Naive thymus-derived CD4-positive, alpha-beta T cell (primary cell): Measurements from ENCODE around the gene ISCA1. TPM values are rescaled to one million over a fixed set of nuclear protein-coding genes. Genes with fewer than 3 reads are reported as not detected.

Experiments used
- ATAC-seq: fragments of 150-1000 bp; cut with Tn5 transposase; 2 replicates; pipeline ENCODE4 v1.10.0; 2021; ENCODE audit warnings: mild to moderate bottlenecking, moderate library complexity
- CTCF ChIA-PET: fragments of 350-600 bp; sonication (Branson Sonifier 250); formaldehyde crosslinking; loops from one replicate; lab custom pipeline; 2021; ENCODE audit warnings: antibody characterized with exemption; lab: Charles Lee
- POLR2A ChIA-PET: fragments of 350-600 bp; sonication (Branson Sonifier 250); formaldehyde crosslinking; loops from one replicate; lab custom pipeline; 2021; ENCODE audit warnings: antibody characterized with exemption, inconsistent platforms; lab: Charles Lee
- DNase-seq, 9 donors: peaks; one replicate each; pipeline versions ENCODE4 v3.0.0 to v3.0.0-alpha.2; 2020 to 2022; ENCODE audit warnings: mixed read lengths in 1 of 9
- H3K27ac ChIP-seq: one replicate; pipeline ENCODE4 v1.7.0; 2013; ENCODE audit warnings: mild to moderate bottlenecking, low read depth, low read length, moderate library complexity
- H3K27me3 ChIP-seq, 2 donors: one replicate each; pipeline ENCODE4 v1.7.0; 2013; ENCODE audit warnings: low read length in 2 of 2, mild to moderate bottlenecking in 2 of 2, moderate library complexity in 2 of 2; ENCODE audit not compliant: control insufficient read depth in 2 of 2, insufficient read depth in 2 of 2
- H3K36me3 ChIP-seq, 3 experiments: 1 replicate in 2 of 3; 2 replicates in 1 of 3; pipeline ENCODE4 v1.7.0; 2013; ENCODE audit warnings: low read length in 3 of 3, mild to moderate bottlenecking in 3 of 3, moderate library complexity in 1 of 3; ENCODE audit not compliant: insufficient read depth in 3 of 3, control insufficient read depth in 2 of 3
- H3K4me1 ChIP-seq, 2 donors: one replicate each; pipeline ENCODE4 v1.7.0; 2013; ENCODE audit warnings: low read length in 2 of 2, mild to moderate bottlenecking in 2 of 2, moderate library complexity in 1 of 2; ENCODE audit not compliant: control insufficient read depth in 2 of 2, insufficient read depth in 2 of 2
- H3K4me3 ChIP-seq: 2 replicates; pipeline ENCODE4 v1.7.0; 2013; ENCODE audit warnings: mild to moderate bottlenecking, low read length
- H3K9me3 ChIP-seq, 3 experiments: 1 replicate in 2 of 3; 2 replicates in 1 of 3; pipeline ENCODE4 v1.7.0; 2013; ENCODE audit warnings: low read length in 3 of 3; ENCODE audit not compliant: control insufficient read depth in 2 of 3
- H3K27ac Mint-ChIP-seq, 9 donors: one replicate each; pipeline ENCODE4 v1.8.0; 2020 to 2022; ENCODE audit warnings: mixed read lengths in 9 of 9, mild to moderate bottlenecking in 8 of 9, moderate library complexity in 5 of 9, inconsistent platforms in 2 of 9
- H3K27me3 Mint-ChIP-seq, 5 donors: one replicate each; pipeline ENCODE4 v1.8.0; 2021 to 2022; ENCODE audit warnings: mixed read lengths in 5 of 5, mild to moderate bottlenecking in 1 of 5
- H3K36me3 Mint-ChIP-seq, 5 donors: one replicate each; pipeline ENCODE4 v1.8.0; 2020 to 2022; ENCODE audit warnings: mixed read lengths in 5 of 5, mild to moderate bottlenecking in 3 of 5, inconsistent platforms in 1 of 5
- H3K4me1 Mint-ChIP-seq, 7 donors: one replicate each; pipeline ENCODE4 v1.8.0; 2020 to 2022; ENCODE audit warnings: mixed read lengths in 7 of 7, mild to moderate bottlenecking in 3 of 7, inconsistent platforms in 1 of 7
- H3K4me3 Mint-ChIP-seq, 10 donors: one replicate each; pipeline ENCODE4 v1.8.0; 2020 to 2022; ENCODE audit warnings: mild to moderate bottlenecking in 10 of 10, mixed read lengths in 10 of 10, moderate library complexity in 6 of 10, inconsistent platforms in 2 of 10
- H3K9me3 Mint-ChIP-seq, 11 donors: one replicate each; pipeline ENCODE4 v1.8.0; 2020 to 2022; ENCODE audit warnings: mixed read lengths in 11 of 11, mild to moderate bottlenecking in 4 of 11, inconsistent platforms in 1 of 11, moderate library complexity in 1 of 11
- intact Hi-C, 2 donors: fragments of 100-400 bp; cut with micrococcal nuclease; formaldehyde crosslinking; loops; one replicate each; pipeline ENCODE4 v1.15.1; 2023
- polyA plus RNA-seq, 2 donors: library from polyadenylated mRNA; unstranded; fragments of 300-500 nt; fragmentation: Illumina TruSeq; gene quantifications; one replicate each; pipeline ENCODE4 v1.2.3, GENCODE V29; 2021
- total RNA-seq, 6 experiments: library from RNA in 5 of 6; stranded (reverse) in 5 of 6; gene quantifications; 1 replicate in 5 of 6; 2 replicates in 1 of 6; pipeline ENCODE4 v1.2.3 and lab custom pipeline; 2021 to 2026

The ISCA1 gene
- total RNA-seq (10 to 100 TPM; 26.3 to 62.3 (median 38.4) TPM), polyA plus RNA-seq (10 to 100 TPM; 35.6 to 54.7 TPM), total RNA-seq (lab: John Stamatoyannopoulos, UW) (66.6 reads per million, percentile 77 among the genes with 10 or more reads in this experiment)

GRCh38 chr9:86282077-86282978 is at the start of gene ISCA1:
ISCA1 (minus strand) TSS chr9:86282538; CDS start chr9:86282458, 80 bp downstream.
- CTCF ChIA-PET = no interaction called here
- Mint-ChIP-seq H3K9me3 (no peaks in the 10 kb centered on the region), H3K4me3 (peak within 1 kb of the TSS; percentile 85 to 98 (median 94)), H3K27me3 (no peaks in the 10 kb centered on the region), H3K36me3 (peaks cover 0 to 4% (median 0%) of the 10 kb centered on the region in 5 donors), H3K4me1 (peaks cover 30 to 53% (median 48%) of the 10 kb centered on the region in 7 donors), H3K27ac (peak within 1 kb of the TSS; percentile 90 to 98 (median 96))
- ATAC-seq = peak; percentile 92
- peaks cover 14 to 17% of the 10 kb centered on the region in 2 donors for H3K4me1 ChIP-seq
- peak within 1 kb of the TSS; percentile 99 for H3K27ac ChIP-seq
- H3K4me3 ChIP-seq = peak within 1 kb of the TSS; percentile 89
- no peaks in the 10 kb centered on the region for H3K9me3 ChIP-seq
- POLR2A ChIA-PET = interaction anchor here (0.5 to 1.6 kb wide), 13 partner anchors 11 to 559 kb away, joined by 3 to 6 read pairs (median 4); partner anchors contain the start of genes AGTPBP1 and TUT7
- H3K36me3 ChIP-seq = peaks cover 0 to 8% (median 0%) of the 10 kb centered on the region in 3 experiments
- peak; percentile 97 to 99 (median 97) for DNase-seq
- intact Hi-C loops = loop anchor here (1.0 to 10.0 kb wide), 12 partner anchors 20 to 1692 kb away; partner anchors contain the start of genes CDK20 (in 2 of the 2), GAS1 (in 1 of the 2), NAA35 (in 1 of the 2) and TUT7 (in 1 of the 2)
- H3K27me3 ChIP-seq = no peaks in the 10 kb centered on the region

- Histone ChIP-seq H3K27me3 (no peaks in the 10 kb centered on the region), H3K27ac (no peak overlapping the region), H3K9me3 (no peaks in the 10 kb centered on the region), H3K4me1 (no peaks in the 10 kb centered on the region), H3K4me3 (no peak overlapping the region), H3K36me3 (peaks cover 7 to 50% (median 27%) of the 10 kb centered on the region in 3 experiments)
- ATAC-seq = no peak
- H3K27ac Mint-ChIP-seq = no peak overlapping the region
- intact Hi-C loops = loop anchor here in 1 of 2 donors (10.0 kb wide), 1 partner anchor 85 kb away; no protein-coding TSS in a partner anchor
- peaks cover 17 to 65% (median 43%) of the 10 kb centered on the region in 5 donors for H3K36me3 Mint-ChIP-seq
- H3K4me3 Mint-ChIP-seq = no peak overlapping the region
- ChIA-PET POLR2A (interaction anchor here (0.9 kb wide), 1 partner anchor 19 kb away, joined by 3 read pairs; no protein-coding TSS in a partner anchor), CTCF (no interaction called here)
- peaks cover 0 to 4% (median 0%) of the 10 kb centered on the region in 11 donors for H3K9me3 Mint-ChIP-seq
- H3K4me1 Mint-ChIP-seq = peaks cover 0 to 10% (median 4%) of the 10 kb centered on the region in 7 donors
- DNase-seq = no peak
- no peaks in the 10 kb centered on the region for H3K27me3 Mint-ChIP-seq
Observed at GRCh38 chr9:86330186-86330585, 47.8 kb upstream of the ISCA1 start.

GRCh38 chr9:86329649-86330048 is 47.3 kb upstream of the ISCA1 start:
- peaks cover 12 to 50% (median 27%) of the 10 kb centered on the region in 3 experiments for H3K36me3 ChIP-seq
- H3K27me3 ChIP-seq = no peaks in the 10 kb centered on the region
- H3K27ac Mint-ChIP-seq = peak overlapping the region in 1 of 9 donors; percentile 63
- ChIA-PET POLR2A (interaction anchor here (0.7 to 0.9 kb wide), 2 partner anchors 20 to 24 kb away, joined by 3 to 4 read pairs; no protein-coding TSS in a partner anchor), CTCF (no interaction called here)
- H3K4me3 Mint-ChIP-seq = no peak overlapping the region
- H3K36me3 Mint-ChIP-seq = peaks cover 11 to 65% (median 43%) of the 10 kb centered on the region in 5 donors
- no peaks in the 10 kb centered on the region for H3K27me3 Mint-ChIP-seq
- ATAC-seq = no peak
- H3K27ac ChIP-seq = no peak overlapping the region
- peaks cover 0 to 7% (median 4%) of the 10 kb centered on the region in 7 donors for H3K4me1 Mint-ChIP-seq
- H3K9me3 Mint-ChIP-seq = peaks cover 0 to 4% (median 0%) of the 10 kb centered on the region in 11 donors
- H3K4me1 ChIP-seq = no peaks in the 10 kb centered on the region
- no peaks in the 10 kb centered on the region for H3K9me3 ChIP-seq
- no peak for DNase-seq
- intact Hi-C loops = loop anchor here in 1 of 2 donors (10.0 kb wide), 1 partner anchor 85 kb away; no protein-coding TSS in a partner anchor
- no peak overlapping the region for H3K4me3 ChIP-seq

- DNase-seq (no peak), ATAC-seq (no peak)
- Histone ChIP-seq H3K9me3 (no peaks in the 10 kb centered on the region), H3K27me3 (no peaks in the 10 kb centered on the region), H3K27ac (no peak overlapping the region), H3K4me3 (no peak overlapping the region), H3K36me3 (peaks cover 24 to 57% (median 29%) of the 10 kb centered on the region in 3 experiments), H3K4me1 (no peaks in the 10 kb centered on the region)
- Mint-ChIP-seq H3K36me3 (peaks cover 9 to 65% (median 38%) of the 10 kb centered on the region in 5 donors), H3K4me3 (no peak overlapping the region), H3K27me3 (no peaks in the 10 kb centered on the region), H3K4me1 (peaks cover 0 to 5% (median 3%) of the 10 kb centered on the region in 7 donors), H3K27ac (no peak overlapping the region), H3K9me3 (peaks cover 0 to 4% (median 0%) of the 10 kb centered on the region in 11 donors)
- intact Hi-C loops = no loop called here
- ChIA-PET CTCF (interaction anchor here (0.5 kb wide), 1 partner anchor 13 kb away, joined by 4 read pairs; no protein-coding TSS in a partner anchor), POLR2A (no interaction called here)
Observed at GRCh38 chr9:86328156-86328555, 45.8 kb upstream of the ISCA1 start.

- ChIA-PET CTCF (no interaction called here), POLR2A (no interaction called here)
- ATAC-seq (no peak), DNase-seq (no peak)
- Histone ChIP-seq H3K36me3 (peaks cover 29 to 72% (median 40%) of the 10 kb centered on the region in 3 experiments), H3K4me1 (no peaks in the 10 kb centered on the region), H3K9me3 (no peaks in the 10 kb centered on the region), H3K4me3 (no peak overlapping the region), H3K27me3 (no peaks in the 10 kb centered on the region), H3K27ac (no peak overlapping the region)
- Mint-ChIP-seq H3K27me3 (no peaks in the 10 kb centered on the region), H3K36me3 (peaks cover 9 to 56% (median 29%) of the 10 kb centered on the region in 5 donors), H3K27ac (peak overlapping the region in 2 of 9 donors; percentile 25 to 29), H3K9me3 (no peaks in the 10 kb centered on the region), H3K4me1 (peaks cover 0 to 5% (median 0%) of the 10 kb centered on the region in 7 donors), H3K4me3 (no peak overlapping the region)
- intact Hi-C loops = no loop called here
Observed at GRCh38 chr9:86326536-86326935, 44.2 kb upstream of the ISCA1 start.

- Mint-ChIP-seq H3K4me1 (peaks cover 0 to 5% (median 0%) of the 10 kb centered on the region in 7 donors), H3K9me3 (no peaks in the 10 kb centered on the region), H3K36me3 (peaks cover 9 to 64% (median 40%) of the 10 kb centered on the region in 5 donors), H3K4me3 (no peak overlapping the region), H3K27me3 (no peaks in the 10 kb centered on the region), H3K27ac (peak overlapping the region in 1 of 9 donors; percentile 59)
- peaks cover 32 to 86% (median 53%) of the 10 kb centered on the region in 3 experiments for H3K36me3 ChIP-seq
- ChIA-PET CTCF (no interaction called here), POLR2A (no interaction called here)
- H3K27me3 ChIP-seq = no peaks in the 10 kb centered on the region
- H3K27ac ChIP-seq = no peak overlapping the region
- ATAC-seq = no peak
- no peaks in the 10 kb centered on the region for H3K4me1 ChIP-seq
- no peaks in the 10 kb centered on the region for H3K9me3 ChIP-seq
- no peak for DNase-seq
- H3K4me3 ChIP-seq = no peak overlapping the region
- intact Hi-C loops = no loop called here
Observed at GRCh38 chr9:86324901-86325300, 42.6 kb upstream of the ISCA1 start.
